ENCODE measurements around the gene MACROD2.
"Not testable (repeated sequence)": the region's sequence is repeated elsewhere in the genome, so short reads cannot be mapped to it uniquely, and the experiment has no call there.

MACROD2 gene

DNA sequence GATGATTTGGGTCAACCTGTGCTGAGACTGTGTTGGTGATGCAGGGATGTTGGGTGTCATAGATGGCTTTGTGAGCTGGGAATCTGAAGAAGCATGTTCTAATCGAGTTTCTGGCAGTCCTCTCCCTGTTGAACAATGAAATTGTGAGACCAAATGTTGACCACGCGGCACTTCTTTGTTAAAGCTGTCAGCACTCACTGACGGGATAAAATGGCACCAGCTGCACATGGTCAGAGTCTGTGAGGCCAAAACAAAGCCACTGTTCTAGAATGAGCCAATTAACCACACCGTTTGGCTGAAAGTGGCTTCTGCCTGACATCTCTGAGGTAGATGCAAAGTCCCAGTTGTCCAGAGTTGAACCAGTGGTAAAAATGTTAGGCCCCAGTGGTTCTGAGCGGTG is 2015.7 kb downstream of the MACROD2 start:
- no peak for ATAC-seq
- TF ChIP-seq, protein P1, sequence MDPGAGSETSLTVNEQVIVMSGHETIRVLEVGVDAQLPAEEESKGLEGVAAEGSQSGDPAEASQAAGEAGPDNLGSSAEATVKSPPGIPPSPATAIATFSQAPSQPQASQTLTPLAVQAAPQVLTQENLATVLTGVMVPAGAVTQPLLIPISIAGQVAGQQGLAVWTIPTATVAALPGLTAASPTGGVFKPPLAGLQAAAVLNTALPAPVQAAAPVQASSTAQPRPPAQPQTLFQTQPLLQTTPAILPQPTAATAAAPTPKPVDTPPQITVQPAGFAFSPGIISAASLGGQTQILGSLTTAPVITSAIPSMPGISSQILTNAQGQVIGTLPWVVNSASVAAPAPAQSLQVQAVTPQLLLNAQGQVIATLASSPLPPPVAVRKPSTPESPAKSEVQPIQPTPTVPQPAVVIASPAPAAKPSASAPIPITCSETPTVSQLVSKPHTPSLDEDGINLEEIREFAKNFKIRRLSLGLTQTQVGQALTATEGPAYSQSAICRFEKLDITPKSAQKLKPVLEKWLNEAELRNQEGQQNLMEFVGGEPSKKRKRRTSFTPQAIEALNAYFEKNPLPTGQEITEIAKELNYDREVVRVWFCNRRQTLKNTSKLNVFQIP (CRISPR knock-in tag; IDR thresholded peaks at IDR 0.05; ENCODE audit: borderline replicate concordance, low read depth) = no peak
- TF ChIP-seq, protein P2, sequence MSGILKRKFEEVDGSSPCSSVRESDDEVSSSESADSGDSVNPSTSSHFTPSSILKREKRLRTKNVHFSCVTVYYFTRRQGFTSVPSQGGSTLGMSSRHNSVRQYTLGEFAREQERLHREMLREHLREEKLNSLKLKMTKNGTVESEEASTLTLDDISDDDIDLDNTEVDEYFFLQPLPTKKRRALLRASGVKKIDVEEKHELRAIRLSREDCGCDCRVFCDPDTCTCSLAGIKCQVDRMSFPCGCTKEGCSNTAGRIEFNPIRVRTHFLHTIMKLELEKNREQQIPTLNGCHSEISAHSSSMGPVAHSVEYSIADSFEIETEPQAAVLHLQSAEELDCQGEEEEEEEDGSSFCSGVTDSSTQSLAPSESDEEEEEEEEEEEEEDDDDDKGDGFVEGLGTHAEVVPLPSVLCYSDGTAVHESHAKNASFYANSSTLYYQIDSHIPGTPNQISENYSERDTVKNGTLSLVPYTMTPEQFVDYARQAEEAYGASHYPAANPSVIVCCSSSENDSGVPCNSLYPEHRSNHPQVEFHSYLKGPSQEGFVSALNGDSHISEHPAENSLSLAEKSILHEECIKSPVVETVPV (CRISPR knock-in tag; IDR thresholded peaks at IDR 0.05) = no peak
- TF ChIP-seq ARNTL (CRISPR knock-in tag; IDR thresholded peaks at IDR 0.05; ENCODE audit: borderline replicate concordance, low read depth) = no peak
- TF ChIP-seq, protein P3, sequence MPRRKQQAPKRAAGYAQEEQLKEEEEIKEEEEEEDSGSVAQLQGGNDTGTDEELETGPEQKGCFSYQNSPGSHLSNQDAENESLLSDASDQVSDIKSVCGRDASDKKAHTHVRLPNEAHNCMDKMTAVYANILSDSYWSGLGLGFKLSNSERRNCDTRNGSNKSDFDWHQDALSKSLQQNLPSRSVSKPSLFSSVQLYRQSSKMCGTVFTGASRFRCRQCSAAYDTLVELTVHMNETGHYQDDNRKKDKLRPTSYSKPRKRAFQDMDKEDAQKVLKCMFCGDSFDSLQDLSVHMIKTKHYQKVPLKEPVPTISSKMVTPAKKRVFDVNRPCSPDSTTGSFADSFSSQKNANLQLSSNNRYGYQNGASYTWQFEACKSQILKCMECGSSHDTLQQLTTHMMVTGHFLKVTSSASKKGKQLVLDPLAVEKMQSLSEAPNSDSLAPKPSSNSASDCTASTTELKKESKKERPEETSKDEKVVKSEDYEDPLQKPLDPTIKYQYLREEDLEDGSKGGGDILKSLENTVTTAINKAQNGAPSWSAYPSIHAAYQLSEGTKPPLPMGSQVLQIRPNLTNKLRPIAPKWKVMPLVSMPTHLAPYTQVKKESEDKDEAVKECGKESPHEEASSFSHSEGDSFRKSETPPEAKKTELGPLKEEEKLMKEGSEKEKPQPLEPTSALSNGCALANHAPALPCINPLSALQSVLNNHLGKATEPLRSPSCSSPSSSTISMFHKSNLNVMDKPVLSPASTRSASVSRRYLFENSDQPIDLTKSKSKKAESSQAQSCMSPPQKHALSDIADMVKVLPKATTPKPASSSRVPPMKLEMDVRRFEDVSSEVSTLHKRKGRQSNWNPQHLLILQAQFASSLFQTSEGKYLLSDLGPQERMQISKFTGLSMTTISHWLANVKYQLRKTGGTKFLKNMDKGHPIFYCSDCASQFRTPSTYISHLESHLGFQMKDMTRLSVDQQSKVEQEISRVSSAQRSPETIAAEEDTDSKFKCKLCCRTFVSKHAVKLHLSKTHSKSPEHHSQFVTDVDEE (CRISPR knock-in tag; IDR thresholded peaks at IDR 0.05) = no peak
- no peak for TF ChIP-seq ZC3H10 (CRISPR knock-in tag; IDR thresholded peaks at IDR 0.05)
- TF ChIP-seq ZFP30 (CRISPR knock-in tag; IDR thresholded peaks at IDR 0.05) = no peak
- no peak for TF ChIP-seq BACH2 (CRISPR knock-in tag; IDR thresholded peaks at IDR 0.05; ENCODE audit: borderline replicate concordance)
- TF ChIP-seq ZFP3 (CRISPR knock-in tag; IDR thresholded peaks at IDR 0.05) = no peak
- TF ChIP-seq, protein P4, sequence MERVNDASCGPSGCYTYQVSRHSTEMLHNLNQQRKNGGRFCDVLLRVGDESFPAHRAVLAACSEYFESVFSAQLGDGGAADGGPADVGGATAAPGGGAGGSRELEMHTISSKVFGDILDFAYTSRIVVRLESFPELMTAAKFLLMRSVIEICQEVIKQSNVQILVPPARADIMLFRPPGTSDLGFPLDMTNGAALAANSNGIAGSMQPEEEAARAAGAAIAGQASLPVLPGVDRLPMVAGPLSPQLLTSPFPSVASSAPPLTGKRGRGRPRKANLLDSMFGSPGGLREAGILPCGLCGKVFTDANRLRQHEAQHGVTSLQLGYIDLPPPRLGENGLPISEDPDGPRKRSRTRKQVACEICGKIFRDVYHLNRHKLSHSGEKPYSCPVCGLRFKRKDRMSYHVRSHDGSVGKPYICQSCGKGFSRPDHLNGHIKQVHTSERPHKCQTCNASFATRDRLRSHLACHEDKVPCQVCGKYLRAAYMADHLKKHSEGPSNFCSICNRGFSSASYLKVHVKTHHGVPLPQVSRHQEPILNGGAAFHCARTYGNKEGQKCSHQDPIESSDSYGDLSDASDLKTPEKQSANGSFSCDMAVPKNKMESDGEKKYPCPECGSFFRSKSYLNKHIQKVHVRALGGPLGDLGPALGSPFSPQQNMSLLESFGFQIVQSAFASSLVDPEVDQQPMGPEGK (CRISPR knock-in tag; IDR thresholded peaks at IDR 0.05; ENCODE audit: borderline replicate concordance) = no peak

DNA sequence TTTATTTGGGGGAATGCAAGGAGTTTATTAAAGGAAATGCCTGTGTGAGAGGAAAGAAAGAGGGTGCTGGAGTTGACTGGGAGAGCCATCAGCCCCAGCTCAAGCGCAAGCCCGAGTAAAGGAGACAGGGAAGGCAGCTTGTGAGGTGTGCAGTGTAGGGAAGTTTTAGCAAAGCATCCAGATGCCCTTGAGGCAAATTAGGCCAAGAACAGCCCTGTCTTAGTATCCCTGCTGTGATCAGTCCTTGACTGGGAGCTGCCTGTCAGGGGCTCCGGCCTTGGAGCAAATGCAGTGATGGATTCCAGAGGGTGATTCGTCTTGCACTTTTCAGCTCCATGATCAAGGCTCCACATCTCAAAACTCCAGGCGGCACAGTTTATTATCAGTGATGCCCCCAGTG is 2016.2 kb downstream of the MACROD2 start:
- no peak for ATAC-seq
- no peak for TF ChIP-seq ISL1 (CRISPR knock-in tag; IDR thresholded peaks at IDR 0.05)
- TF ChIP-seq, protein P5, sequence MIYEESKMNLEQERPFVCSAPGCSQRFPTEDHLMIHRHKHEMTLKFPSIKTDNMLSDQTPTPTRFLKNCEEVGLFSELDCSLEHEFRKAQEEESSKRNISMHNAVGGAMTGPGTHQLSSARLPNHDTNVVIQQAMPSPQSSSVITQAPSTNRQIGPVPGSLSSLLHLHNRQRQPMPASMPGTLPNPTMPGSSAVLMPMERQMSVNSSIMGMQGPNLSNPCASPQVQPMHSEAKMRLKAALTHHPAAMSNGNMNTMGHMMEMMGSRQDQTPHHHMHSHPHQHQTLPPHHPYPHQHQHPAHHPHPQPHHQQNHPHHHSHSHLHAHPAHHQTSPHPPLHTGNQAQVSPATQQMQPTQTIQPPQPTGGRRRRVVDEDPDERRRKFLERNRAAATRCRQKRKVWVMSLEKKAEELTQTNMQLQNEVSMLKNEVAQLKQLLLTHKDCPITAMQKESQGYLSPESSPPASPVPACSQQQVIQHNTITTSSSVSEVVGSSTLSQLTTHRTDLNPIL (CRISPR knock-in tag; IDR thresholded peaks at IDR 0.05; ENCODE audit: low read depth) = no peak
- no peak for TF ChIP-seq TOX (CRISPR knock-in tag; IDR thresholded peaks at IDR 0.05; ENCODE audit: borderline replicate concordance)
- TF ChIP-seq PPARA (CRISPR knock-in tag; IDR thresholded peaks at IDR 0.05; ENCODE audit: borderline replicate concordance) = no peak
- no peak for TF ChIP-seq SNAI2 (CRISPR knock-in tag; IDR thresholded peaks at IDR 0.05)
- no peak for TF ChIP-seq TCF4 (CRISPR knock-in tag; IDR thresholded peaks at IDR 0.05; ENCODE audit: borderline replicate concordance)
- TF ChIP-seq, protein P3 (CRISPR knock-in tag; IDR thresholded peaks at IDR 0.05) = no peak
- TF ChIP-seq BACH2 (CRISPR knock-in tag; IDR thresholded peaks at IDR 0.05; ENCODE audit: borderline replicate concordance) = no peak
- TF ChIP-seq ZFP3 (CRISPR knock-in tag; IDR thresholded peaks at IDR 0.05) = no peak
- TF ChIP-seq ESRRG (CRISPR knock-in tag; IDR thresholded peaks at IDR 0.05) = no peak

DNA sequence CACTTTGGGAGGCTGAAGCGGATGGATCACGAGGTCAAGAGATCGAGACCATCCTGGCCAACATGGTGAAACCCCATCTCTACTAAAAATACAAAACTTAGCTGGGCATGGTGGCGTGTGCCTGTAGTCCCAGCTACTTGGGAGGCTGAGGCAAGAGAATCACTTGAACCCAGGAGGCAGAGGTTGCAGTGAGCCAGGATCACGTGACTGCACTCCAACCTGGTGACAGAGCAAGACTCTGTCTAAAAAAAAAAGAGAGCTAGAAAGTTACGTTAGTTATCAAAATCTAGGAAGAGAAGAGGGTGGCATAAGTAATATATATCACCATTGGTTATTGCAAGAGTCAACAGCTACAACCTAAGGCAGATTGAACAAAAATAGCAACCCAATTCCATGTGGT is 2017.6 kb downstream of the MACROD2 start:
- ATAC-seq = not testable (repeated sequence)
